ENCODE measurements around the gene FLRT2.

The FLRT2 gene, protein sequence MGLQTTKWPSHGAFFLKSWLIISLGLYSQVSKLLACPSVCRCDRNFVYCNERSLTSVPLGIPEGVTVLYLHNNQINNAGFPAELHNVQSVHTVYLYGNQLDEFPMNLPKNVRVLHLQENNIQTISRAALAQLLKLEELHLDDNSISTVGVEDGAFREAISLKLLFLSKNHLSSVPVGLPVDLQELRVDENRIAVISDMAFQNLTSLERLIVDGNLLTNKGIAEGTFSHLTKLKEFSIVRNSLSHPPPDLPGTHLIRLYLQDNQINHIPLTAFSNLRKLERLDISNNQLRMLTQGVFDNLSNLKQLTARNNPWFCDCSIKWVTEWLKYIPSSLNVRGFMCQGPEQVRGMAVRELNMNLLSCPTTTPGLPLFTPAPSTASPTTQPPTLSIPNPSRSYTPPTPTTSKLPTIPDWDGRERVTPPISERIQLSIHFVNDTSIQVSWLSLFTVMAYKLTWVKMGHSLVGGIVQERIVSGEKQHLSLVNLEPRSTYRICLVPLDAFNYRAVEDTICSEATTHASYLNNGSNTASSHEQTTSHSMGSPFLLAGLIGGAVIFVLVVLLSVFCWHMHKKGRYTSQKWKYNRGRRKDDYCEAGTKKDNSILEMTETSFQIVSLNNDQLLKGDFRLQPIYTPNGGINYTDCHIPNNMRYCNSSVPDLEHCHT

DNA sequence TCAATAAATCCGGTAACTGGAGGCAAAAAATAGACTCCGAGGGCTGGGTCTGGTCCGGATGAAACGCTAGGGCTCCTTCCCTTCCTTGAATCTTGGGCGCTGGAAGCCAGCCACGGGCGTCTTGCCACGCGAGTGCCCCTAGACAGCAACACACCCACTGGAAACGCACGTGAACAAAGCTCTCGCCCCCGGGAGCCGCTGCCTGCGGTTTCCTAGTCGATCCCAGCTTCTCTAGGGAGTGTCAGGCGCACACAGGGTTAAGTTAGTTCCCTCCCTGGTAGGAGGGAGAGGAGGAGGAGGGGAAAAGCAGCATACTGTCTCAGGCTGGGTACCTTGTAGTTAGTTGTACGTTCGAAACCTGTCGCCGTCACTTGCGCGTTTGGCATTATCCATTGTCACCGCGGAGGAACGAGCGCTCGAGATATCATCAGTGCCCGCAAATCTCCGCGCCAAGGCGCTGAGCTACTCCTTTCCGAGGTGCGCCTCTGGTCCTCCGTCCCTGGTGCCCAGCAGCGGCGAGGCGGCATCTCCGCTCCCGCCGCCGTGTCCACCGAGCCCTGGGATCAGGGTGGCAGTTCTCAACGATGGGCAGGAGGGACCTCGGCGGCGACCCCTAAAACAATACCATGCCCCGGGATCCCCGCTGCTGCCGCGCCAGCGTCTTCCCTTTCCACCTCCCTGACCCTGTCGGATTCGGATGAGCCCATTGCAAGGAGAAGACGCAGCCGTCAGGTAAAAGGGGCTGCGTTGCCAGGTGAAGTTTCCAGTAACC lies at the start of gene FLRT2:
TSS of gene FLRT2 (plus strand) at position 342 of the 772 bp plus-strand sequence. CDS start 91,371 bp downstream, outside the sequence.
- peak in 43 of 58 donors; percentile 2 to 71 (median 46) for DNase-seq

DNA sequence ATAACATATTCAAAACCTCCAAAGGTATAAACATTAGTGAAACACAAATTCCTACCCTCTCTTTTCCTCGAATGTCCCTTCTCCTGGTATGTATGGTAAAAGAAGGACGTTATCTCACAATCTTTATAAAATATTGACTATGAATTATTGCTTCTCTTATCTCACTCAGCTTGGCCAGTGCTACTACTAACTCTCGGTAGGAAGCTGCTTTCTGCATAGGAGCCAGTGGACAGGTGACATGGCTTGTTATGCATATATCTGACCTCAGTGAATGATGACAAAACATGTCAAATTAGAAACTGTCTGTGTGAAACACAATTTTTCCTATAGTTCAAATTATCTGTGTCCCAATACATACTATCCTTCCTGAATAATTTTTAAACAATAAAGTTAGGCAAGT lies 48.5 kb upstream of the FLRT2 start:
- no peak for DNase-seq

DNA sequence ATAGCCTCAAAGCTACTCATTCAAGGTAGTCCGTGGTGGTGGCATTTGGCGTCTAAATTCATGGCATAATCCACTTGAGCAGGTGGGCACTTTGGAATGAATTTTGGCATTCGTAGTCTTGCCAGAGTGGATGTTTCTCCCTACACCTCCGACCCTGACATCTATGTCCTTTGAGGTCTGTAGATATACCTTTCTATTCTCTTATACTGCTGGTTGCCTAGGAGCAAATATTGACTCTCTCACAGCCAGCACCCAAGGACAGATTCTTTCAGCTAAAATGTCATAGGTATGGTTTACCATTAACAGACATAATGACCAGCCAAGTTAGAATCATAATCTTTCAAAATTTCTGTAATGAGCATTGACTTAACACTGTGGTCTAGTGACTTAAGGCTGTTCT lies 47.4 kb upstream of the FLRT2 start:
- no peak for DNase-seq

DNA sequence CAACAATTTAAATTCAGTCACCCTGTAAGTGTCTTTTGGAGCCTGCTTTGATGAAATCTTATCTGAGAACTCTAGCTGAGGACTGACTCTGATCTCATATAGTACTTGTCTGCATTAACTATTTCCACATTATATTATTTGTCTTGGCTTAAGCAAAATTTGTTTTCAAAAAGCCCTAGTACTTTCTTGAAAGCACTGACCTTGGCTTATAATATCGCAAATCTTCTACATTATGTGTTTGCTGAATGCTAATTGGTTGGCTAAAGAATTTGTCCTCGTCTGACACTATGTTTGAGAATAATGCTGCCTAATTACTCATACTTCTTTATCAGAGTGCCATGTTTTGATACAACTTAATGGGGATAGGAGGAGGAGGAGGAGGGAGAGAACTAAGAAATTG lies 46.9 kb upstream of the FLRT2 start:
- DNase-seq, result no peak

DNA sequence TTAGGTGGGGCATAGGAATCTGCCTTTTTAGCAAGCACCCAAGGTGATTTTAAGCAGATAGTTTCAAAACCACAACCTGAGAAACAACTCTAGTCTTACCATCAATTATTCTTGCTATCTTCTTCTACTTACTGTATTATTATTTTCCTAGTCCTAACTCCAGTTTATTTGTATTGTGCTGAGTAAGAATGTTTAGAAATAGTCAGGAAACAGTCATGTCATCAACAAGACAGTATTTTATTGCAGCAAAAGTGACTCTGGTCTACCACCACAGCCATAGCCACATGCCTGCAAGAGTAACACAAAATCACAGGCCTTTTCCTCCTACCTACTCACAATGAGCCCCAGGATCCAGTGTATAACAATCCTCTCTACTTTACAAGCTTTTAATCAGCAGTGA lies 46.3 kb upstream of the FLRT2 start:
- DNase-seq, result no peak

DNA sequence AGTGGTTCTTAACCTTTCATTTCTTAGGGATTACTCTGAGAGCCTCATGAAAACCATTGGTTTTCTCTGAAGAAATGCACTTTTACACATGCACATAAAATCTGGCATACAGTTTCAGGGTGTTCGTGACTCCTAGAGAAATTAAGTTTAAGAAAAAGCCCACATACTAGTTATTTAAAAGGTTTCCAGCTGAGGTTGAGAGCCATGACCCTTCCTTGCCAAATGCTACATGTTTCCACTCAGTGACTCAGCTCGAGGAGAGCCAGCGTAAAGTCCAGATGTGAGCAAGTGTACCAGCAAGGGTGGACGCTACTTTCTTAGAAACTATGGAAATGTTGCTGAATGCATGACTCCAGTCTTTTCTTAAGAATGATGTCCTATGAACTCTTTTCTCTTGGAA lies 42.7 kb upstream of the FLRT2 start:
- no peak for DNase-seq

DNA sequence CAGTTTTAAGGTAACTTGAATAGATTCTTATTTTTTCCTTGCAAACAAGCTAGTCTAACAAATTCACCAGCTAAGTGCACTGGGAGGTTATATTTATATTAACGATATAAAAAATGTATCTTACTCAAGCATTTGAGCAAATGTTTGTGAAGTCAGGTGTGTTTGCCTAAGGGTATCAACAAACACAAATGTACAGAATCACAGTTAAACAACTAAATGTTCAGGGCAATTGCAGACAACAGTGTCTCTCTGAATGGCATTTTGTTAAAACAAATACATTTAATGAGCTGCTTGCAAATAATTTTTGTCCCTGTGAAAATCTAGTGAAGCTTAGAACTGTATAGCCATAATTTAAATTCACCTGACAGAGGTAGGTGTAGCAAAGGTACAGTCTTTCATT lies 28.2 kb upstream of the FLRT2 start:
- DNase-seq, result no peak

DNA sequence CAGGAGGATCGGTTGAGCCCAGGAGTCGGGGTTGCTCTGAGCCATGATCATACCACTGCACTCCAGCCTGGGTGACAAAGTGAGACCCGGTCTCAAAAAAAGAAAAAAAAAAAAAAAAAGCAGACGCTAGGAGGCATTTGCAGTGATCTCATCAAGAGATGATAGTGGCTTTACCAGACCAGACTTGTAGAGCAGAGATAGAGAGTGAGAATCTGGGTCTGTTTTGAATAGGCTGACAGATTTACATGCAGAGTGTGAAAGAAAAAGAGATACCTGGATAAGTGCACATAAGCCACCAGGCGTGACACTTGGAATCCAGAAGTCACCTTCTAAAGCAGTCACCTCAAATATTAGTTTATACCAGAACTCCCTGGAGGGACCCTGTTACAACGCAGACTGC lies 21.1 kb upstream of the FLRT2 start:
- no peak for DNase-seq

DNA sequence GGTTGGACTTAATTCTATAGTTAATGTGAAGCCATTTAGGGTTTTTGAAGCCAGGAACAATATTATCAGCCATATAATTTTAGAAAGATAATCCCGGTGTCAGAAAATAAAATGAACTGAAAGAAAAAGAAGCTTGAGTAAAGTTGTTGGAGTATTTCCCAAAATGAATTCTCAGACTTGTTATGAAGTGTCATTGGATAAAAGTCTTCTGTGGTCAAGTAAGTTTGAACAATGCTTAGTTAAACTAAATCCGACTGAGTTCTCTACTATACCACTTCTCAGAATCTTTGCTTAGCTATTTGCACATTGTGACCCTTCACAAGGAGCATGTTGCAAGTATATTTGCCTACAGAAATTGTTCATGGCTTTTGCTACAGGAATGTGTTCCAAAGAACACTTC lies 17.5 kb upstream of the FLRT2 start:
- DNase-seq, result no peak

DNA sequence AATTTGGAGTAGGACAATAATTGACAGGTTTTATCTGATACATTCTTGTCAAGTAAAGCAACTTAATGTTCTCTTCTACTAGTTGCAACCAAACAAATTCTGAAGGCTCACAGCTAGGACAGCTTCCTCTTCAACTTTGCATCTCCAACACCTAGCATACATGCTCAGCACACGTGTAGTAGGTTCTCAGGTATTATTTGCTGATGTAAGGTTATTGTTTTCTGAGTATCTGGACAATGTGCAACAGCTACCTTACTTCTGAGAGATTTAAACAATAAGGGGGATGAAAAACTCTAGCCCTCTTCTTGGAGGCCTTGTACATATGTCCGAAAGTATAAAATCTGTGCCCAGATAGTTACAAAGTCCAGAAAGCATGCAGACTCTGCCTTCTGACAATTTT lies 15.5 kb upstream of the FLRT2 start:
- DNase-seq, result no peak

DNA sequence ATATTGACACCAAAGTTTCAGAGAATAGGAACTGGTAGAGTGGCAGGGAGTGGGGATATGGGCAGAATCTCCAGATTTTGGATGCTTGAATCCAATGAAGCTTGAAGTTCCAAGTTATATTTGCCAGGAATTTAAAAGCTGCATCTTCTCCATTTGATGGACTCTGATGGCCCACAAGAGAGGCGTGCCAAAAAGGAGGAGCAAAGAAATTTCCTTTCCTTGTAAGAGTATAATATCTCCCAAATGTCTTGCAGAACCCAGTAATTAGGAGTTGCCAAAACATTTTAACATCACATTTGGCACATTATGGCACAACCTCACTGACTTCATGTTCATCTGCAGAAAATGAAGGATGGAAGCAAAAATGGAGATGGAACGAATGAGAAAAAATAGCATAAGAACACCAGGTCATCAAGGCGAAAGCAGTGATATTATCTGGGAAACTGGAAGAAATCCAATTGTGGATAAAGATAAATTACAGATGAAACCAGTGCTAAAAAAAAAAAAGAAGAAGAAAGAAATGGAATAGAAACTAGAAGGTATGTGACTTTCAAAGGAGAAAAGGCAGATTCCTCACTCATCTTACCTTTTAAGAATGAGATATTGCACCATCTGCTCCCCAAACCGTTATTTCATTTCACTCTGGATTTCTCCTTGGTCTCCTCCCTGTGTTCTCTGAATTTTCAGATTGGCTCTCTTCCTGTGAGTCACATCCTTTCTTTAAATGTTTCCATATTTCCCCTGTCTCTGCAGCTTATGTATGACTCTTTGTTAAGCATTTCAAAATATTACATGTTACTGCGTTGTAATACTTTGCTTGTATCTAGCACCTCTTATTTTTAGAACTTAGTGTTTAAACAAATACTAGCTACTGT lies 13.5 kb upstream of the FLRT2 start:
- DNase-seq, result peak in 1 of 58 donors; percentile 22

DNA sequence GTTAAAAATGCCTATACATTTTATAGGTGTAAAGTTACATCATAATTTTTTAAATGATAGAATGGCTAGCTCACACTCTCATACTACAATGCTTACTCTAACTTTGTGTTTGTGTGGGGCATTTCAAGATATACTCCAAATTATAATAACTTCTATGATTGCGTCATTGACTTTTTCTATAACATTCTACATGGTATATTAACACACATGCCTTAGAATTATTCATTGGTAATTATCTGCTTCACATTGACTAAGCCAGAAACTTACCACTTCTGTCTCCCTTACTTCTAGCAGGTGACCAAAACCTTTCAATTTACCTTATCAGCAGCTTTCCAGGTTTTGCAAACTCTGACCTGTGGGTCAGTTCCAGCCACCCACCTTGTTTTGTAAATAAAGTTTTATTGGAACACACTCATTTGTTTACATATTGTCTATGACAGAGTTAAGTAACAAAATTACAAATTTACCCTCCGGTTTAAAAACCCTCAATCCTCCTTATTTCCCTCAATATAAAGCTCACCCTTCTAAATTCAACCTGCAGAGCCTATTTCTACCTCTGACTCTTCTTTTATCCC lies 12.7 kb upstream of the FLRT2 start:
- DNase-seq, result no peak

DNA sequence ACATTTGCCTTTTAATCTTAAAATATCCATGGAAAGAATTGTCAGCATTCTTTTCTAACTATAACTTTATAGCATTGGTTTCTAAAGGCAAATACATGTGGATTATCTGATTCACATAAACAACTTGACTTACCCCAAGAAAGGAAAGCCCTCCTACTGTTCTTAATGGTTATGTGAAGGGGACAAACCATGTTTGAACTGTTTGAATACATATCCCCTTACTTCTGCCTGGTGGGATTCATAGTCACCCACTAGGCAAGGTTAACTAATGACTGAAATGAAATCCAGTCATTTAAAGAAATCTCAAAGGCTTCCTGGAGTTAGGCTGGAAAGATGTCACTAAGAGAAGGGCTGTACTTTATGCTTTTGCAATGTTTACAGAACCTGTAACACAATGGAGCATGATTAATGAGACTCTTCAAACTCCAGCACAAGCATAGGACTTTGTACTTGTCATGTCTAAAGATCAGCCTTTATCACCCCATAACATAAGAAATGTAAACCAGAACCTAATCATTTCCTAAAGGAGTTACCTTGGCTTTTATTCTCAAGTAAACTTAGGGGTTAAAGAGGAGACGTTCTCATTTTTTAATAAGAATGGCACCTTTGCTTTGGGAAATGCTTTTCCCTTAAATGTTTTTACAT lies 10.2 kb upstream of the FLRT2 start:
- no peak for DNase-seq

DNA sequence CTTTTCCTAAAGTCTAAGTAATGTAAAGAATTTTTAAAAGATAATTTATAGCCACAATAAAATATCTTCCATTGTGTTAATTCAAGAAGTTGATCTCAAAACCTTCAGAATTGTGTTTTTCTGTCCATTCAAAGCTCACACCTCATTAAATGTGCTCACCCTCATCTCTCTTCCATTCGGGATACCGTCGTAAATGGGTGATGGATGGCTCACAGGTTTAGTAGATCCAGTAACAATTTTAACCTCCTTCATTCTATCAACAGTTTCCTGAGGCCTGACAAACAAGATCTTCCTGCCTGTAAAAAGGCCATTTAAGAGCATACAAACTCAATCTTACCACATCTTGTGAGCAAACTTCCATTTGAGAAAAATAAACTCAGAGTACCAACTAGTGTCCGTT lies 9.4 kb upstream of the FLRT2 start:
- no peak for DNase-seq

DNA sequence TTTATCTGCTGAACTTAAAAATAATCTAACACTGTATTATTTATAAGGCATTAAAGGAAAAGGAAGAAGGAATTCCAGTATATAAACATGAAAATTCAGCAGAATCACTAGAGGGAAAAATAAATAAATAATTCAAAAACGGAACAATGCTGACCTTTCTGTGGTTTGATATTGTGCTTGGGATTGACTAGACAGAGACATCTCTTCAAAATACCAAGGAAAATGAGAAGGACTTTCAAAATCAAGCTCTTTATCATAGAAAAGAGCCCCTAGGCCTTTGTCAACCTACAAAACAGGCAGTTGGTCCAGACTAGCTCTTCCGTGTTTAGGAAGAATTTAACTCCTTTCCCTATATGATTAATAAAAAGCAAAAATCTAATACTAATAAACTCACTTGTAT lies 6.3 kb upstream of the FLRT2 start:
- no peak for DNase-seq

DNA sequence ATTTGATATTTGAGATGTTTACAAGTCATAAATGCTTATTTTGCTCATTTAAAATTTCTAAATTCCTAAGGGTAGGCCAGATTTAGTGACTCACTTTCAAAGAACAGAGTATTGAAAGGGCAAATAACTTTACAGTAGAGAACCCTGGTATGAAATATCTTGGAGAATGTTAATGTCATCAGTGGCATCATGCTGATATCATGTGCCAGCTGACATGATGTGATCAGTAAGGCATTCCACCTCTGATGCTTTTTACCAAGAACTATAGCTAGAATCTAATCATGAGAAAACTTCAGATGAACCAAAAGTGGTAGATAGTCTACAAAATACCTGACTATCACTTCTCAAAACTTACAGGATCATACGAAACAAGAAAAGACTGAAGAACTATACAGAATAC lies 2.9 kb upstream of the FLRT2 start:
- no peak for DNase-seq

DNA sequence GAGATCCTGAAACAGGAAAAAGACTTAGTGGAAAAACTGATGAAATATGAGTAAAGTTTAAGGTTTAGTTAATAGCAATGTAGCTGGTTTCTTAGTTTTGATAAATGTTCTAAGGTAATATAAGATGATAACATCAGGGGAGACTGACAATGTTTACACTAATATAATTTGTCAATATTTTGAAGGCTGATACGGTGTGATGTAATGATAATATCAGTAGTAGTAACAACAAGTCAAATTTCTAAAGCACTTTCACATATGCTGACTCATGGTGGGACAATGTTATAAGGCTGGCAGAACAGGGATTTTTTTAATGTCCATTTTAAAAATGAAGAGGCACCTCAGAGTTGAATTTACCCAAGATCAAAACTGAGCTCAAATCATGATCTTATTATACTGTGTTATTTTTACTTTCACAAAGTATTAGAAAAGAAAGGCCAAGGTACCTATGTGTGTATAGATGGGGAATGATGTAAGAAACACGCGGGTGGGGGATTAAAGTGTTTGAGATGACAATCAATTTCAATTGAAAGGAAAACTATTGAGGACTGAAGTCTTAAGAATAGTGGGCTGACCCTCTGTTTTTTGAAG lies 2.4 kb upstream of the FLRT2 start:
- DNase-seq, result no peak

DNA sequence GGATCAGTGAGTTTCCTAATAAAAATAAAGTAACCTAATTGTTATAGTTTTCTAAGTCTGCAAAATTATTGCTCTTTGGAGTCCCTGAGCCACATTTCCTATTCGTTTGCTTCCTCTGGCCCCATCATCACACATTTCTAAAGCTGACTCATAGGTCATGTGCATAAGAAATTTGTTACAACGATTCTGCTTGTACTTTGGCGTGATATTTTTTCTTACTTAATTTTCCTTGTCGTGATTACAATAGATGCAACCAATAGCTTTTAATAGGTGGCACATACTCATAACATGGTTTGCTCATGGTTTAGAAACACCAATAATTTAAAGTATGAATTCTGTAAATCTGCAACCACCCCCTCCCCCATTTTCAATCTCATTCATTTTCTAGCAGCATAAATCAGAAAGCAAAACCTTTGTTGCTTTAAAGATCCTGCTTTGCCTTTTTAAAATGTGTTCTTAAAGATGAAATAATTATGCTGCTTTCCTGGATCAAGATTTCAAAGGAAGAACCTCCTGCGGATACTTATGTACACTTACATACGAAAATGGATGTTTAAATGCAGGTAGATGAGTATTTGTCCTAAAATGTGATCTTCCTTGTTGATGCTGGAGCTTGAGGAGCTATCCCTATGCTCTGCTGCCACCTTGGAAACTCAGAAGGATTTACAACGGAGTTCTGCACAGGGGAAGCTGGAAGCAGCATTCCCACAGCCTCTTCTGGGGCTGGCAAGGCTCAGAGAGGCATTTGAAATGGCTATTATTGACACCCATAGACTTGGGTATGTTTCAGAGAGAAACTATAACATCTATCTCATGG lies 1.7 kb upstream of the FLRT2 start:
- DNase-seq, result peak in 33 of 58 donors; percentile 2 to 68 (median 25)

Measured in anterior cingulate cortex (tissue), 58 donors.